Measurements from ENCODE around the gene ZNF587B.
"Not testable (repeated sequence)": the region's sequence is repeated elsewhere in the genome, so short reads cannot be mapped to it uniquely, and the experiment has no call there.

GRCh38 chr19:57869655-57870054, 39.6 kb downstream of the ZNF587B start:
- TF ChIP-seq CTCF, POLR2A (IDR thresholded peaks at IDR 0.05): not testable (repeated sequence)

All from testis (tissue), 2 donors.